ENCODE measurements around the gene CRY1.

The CRY1 gene

DNA sequence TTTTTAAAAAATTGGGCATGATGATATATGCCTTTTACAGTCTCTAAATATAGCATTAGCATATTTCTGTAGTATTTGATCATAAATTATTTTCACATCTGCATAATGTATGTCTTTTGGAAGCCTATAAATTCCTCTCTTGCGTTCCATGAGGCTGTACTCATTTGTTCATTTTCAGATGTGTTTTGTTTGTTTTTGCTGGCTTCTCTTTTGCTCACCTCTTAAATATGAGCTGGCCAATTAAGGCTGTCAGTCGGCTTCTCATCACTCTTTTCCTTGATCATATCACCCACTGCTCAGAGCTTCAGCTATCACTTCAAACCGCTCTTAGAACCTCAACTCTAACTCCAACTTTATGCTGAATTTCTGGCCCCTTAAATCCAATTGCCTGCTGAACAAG, 131.1 kb downstream of the CRY1 start:
- H4K20me1 ChIP-seq, result peaks cover 3 to 94% (median 31%) of the 10 kb centered on the region in 11 experiments; a peak in 14 of 22 replicates

DNA sequence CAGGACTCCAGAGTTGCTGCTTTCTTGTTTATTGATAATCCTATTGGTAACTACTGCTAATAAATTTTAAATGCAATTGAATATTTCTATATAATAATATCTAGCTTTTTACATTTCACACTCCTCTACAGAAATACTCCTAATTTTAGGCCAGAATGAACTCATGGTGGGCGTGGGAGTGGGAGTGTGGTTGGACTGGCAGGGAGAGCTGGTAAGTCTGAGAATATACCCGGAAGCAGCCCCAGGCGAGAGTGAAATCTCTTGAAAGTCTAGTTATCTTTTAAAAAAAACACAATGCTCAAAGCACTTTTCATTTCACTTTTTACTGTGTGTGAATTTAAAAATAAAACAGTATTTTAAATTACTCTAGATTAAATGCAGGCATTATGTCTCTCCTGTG, 132.9 kb downstream of the CRY1 start:
- TF ChIP-seq Cebpa-rat (IDR thresholded peaks at IDR 0.05), result no peak
- Histone ChIP-seq H3K4me1 (peaks cover 11 to 21% (median 20%) of the 10 kb centered on the region in 10 experiments), H3K4me2 (no peak overlapping the region)

More for the DNA sequence above, 131.1 kb downstream of the CRY1 start:
- H3K9ac ChIP-seq, result no peak overlapping the region
- no peak for TF ChIP-seq Cebpa-rat (IDR thresholded peaks at IDR 0.05)
- no peaks in the 10 kb centered on the region for H3K9me3 ChIP-seq (replicated peaks in 1 of 11)
- H3K4me3 ChIP-seq, result no peak overlapping the region
- no peak overlapping the region for H3K4me2 ChIP-seq
- H3K27ac ChIP-seq, result no peak overlapping the region
- H3K36me3 ChIP-seq, result peaks cover 41 to 82% (median 65%) of the 10 kb centered on the region in 11 experiments
- H3K4me1 ChIP-seq, result peaks cover 11 to 21% (median 20%) of the 10 kb centered on the region in 10 experiments
- H3K27me3 ChIP-seq, result no peaks in the 10 kb centered on the region

GRCh38 chr12:106957583-106957982, 135.8 kb downstream of the CRY1 start:
- Histone ChIP-seq H3K9me3 (replicated peaks in 1 of 11) (peaks cover 0 to 7% (median 0%) of the 10 kb centered on the region in 11 experiments; a peak in 8 of 22 replicates), H3K4me1 (peaks cover 24 to 36% (median 31%) of the 10 kb centered on the region in 10 experiments), H3K9ac (peak overlapping the region; percentile 91 to 96 (median 93); a peak in 21 of 22 replicates), H3K4me3 (peak overlapping the region; percentile 87 to 95 (median 92)), H3K27ac (peak overlapping the region in 10 of 11 experiments; percentile 80 to 95 (median 90); a peak in 21 of 22 replicates), H3K4me2 (peak overlapping the region; percentile 64 to 93 (median 88)), H3K27me3 (no peaks in the 10 kb centered on the region), H3K36me3 (peaks cover 7 to 36% (median 20%) of the 10 kb centered on the region in 11 experiments; a peak in 19 of 22 replicates), H4K20me1 (peaks cover 0 to 50% (median 20%) of the 10 kb centered on the region in 11 experiments; a peak in 12 of 22 replicates)
- no peak for TF ChIP-seq Cebpa-rat (IDR thresholded peaks at IDR 0.05)

More for the DNA sequence above, 132.9 kb downstream of the CRY1 start:
- no peaks in the 10 kb centered on the region for H3K27me3 ChIP-seq
- peaks cover 0 to 79% (median 30%) of the 10 kb centered on the region in 11 experiments; a peak in 14 of 22 replicates for H4K20me1 ChIP-seq
- no peaks in the 10 kb centered on the region for H3K9me3 ChIP-seq (replicated peaks in 1 of 11)
- H3K9ac ChIP-seq, result no peak overlapping the region
- no peak overlapping the region for H3K27ac ChIP-seq
- no peak overlapping the region for H3K4me3 ChIP-seq
- peaks cover 27 to 64% (median 47%) of the 10 kb centered on the region in 11 experiments for H3K36me3 ChIP-seq

DNA sequence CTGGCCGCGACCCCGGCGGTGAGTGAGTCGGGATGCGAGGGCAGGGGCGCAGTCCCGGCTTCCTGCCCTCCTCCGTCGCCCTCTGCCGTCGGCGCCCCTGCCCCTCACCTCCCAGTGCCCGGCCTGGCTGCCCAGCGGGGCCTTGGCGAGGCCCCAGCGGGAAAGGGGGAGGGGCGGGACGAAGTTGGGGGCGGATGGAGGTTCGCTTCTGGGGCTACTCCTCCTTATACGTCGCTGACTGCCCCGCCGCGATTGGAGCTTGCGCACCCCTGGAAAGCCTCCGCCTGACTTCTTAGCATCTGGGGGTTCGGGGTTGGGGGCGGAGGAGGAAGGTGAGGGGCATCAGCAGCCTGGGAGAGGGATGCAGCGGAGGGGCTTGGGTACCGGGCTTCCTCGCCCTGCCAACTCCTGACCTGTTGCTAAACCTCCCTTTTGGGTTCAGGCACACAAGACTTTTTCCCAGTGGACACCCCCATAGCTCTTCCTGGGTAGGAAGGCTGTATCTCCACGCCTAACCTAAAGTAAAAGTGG, 137.2 kb downstream of the CRY1 start:
- Histone ChIP-seq H3K9me3 (replicated peaks in 1 of 11) (peaks cover 0 to 7% (median 0%) of the 10 kb centered on the region in 11 experiments; a peak in 8 of 22 replicates), H3K9ac (peak overlapping the region; percentile 91 to 96 (median 93)), H3K36me3 (peaks cover 7 to 26% (median 13%) of the 10 kb centered on the region in 11 experiments; a peak in 15 of 22 replicates), H3K27me3 (no peaks in the 10 kb centered on the region), H3K4me2 (peak overlapping the region; percentile 64 to 93 (median 88)), H3K4me3 (peak overlapping the region; percentile 87 to 95 (median 92)), H3K27ac (peak overlapping the region; percentile 80 to 95 (median 90)), H4K20me1 (peaks cover 0 to 37% (median 10%) of the 10 kb centered on the region in 11 experiments; a peak in 12 of 22 replicates), H3K4me1 (peaks cover 24 to 36% (median 31%) of the 10 kb centered on the region in 10 experiments)
- TF ChIP-seq Cebpa-rat (IDR thresholded peaks at IDR 0.05), result no peak

DNA sequence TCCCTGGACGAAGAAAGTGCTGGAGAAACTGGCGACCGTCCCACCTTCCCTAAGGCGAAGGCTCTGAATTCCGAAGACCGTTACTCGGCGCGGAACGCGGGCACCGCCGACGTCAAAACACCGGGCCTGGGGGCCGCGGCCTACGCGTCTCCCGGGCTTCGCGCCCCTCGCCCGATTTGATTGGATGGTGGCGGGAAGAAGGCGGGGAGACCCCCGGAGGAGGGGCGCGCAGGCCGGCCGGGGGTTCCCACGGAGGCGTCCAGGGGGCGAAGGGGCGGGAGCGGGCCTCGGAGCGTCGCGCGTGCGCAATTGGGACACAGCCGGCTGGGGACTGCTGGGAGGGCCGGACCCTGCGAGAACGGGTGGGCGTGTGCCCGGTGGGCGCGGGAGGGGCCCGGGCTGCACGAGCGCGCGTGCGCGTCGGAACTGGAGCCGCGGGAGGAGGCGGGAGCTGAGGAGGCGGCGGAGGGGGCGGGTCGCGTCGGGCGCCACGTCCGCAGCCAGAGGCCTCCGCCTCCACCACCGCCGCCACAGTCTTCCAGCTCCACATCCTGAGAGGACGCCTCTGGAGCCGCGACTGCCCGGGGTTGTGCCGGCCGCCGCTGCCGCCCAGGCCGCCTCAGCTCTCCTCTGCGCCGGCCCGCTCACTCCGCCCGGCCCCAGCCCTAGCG, 137.8 kb downstream of the CRY1 start, which contains the start of gene TMEM263:
Gene TMEM263 (plus strand): TSS at position 531 of the 671 bp plus-strand sequence. CDS start 11,210 bp downstream, outside the sequence.
- Histone ChIP-seq H3K4me2 (peak within 1 kb of the TSS; percentile 64 to 93 (median 89)), H3K4me3 (peak within 1 kb of the TSS; percentile 87 to 95 (median 92)), H3K9ac (peak within 1 kb of the TSS; percentile 91 to 96 (median 93)), H3K27me3 (no peaks in the 10 kb centered on the region), H3K27ac (peak within 1 kb of the TSS; percentile 80 to 95 (median 90)), H3K9me3 (replicated peaks in 1 of 11) (peaks cover 0 to 12% (median 3%) of the 10 kb centered on the region in 11 experiments; a peak in 9 of 22 replicates), H3K36me3 (peaks cover 2 to 20% (median 8%) of the 10 kb centered on the region in 11 experiments; a peak in 14 of 22 replicates), H3K4me1 (peaks cover 24 to 36% (median 31%) of the 10 kb centered on the region in 10 experiments), H4K20me1 (peaks cover 0 to 31% (median 7%) of the 10 kb centered on the region in 11 experiments; a peak in 11 of 22 replicates)
- TF ChIP-seq Cebpa-rat (IDR thresholded peaks at IDR 0.05), result no peak

GRCh38 chr12:106954462-106955376, 138.6 kb downstream of the CRY1 start:
- TF ChIP-seq Cebpa-rat (IDR thresholded peaks at IDR 0.05), result no peak
- H3K27me3 ChIP-seq, result no peaks in the 10 kb centered on the region
- H3K36me3 ChIP-seq, result peaks cover 0 to 12% (median 5%) of the 10 kb centered on the region in 11 experiments; a peak in 8 of 22 replicates
- peak overlapping the region; percentile 80 to 95 (median 90) for H3K27ac ChIP-seq
- peak overlapping the region; percentile 64 to 93 (median 85) for H3K4me2 ChIP-seq
- H4K20me1 ChIP-seq, result peaks cover 0 to 25% (median 7%) of the 10 kb centered on the region in 11 experiments; a peak in 11 of 22 replicates
- H3K4me1 ChIP-seq, result peaks cover 24 to 36% (median 31%) of the 10 kb centered on the region in 10 experiments
- peaks cover under 1 to 20% (median 9%) of the 10 kb centered on the region in 11 experiments for H3K9me3 ChIP-seq (replicated peaks in 1 of 11)
- peak overlapping the region; percentile 87 to 95 (median 92) for H3K4me3 ChIP-seq
- peak overlapping the region; percentile 91 to 96 (median 93) for H3K9ac ChIP-seq

GRCh38 chr12:106953352-106954250, 139.7 kb downstream of the CRY1 start:
- Histone ChIP-seq H3K27ac (no peak overlapping the region), H3K9ac (no peak overlapping the region), H3K4me3 (no peak overlapping the region)

More at GRCh38 chr12:106953352-106954250, 139.7 kb downstream of the CRY1 start:
- H3K9me3 ChIP-seq (replicated peaks in 1 of 11), result peaks cover 11 to 31% (median 20%) of the 10 kb centered on the region in 11 experiments
- peaks cover 0 to under 1% (median 0%) of the 10 kb centered on the region in 11 experiments; a peak in 2 of 22 replicates for H3K36me3 ChIP-seq
- peaks cover 0 to 14% (median under 1%) of the 10 kb centered on the region in 11 experiments; a peak in 7 of 22 replicates for H4K20me1 ChIP-seq
- H3K27me3 ChIP-seq, result no peaks in the 10 kb centered on the region
- H3K4me1 ChIP-seq, result peaks cover 17 to 28% (median 23%) of the 10 kb centered on the region in 10 experiments
- peak overlapping the region in 7 of 11 experiments; percentile 64 to 93 (median 85); a peak in 11 of 22 replicates for H3K4me2 ChIP-seq
- TF ChIP-seq Cebpa-rat (IDR thresholded peaks at IDR 0.05), result no peak

Measured in BLaER1 treated with 17β-estradiol and CSF1 and Interleukin-3, amounts not matched to agents 10 nM and 100 nM (cell line).